Stimulated activated CD8-positive, alpha-beta memory T cell treated with anti-CD3 and anti-CD28 coated beads, Interleukin-4, amount 100 ng/mL, for 48 hours (primary cell): ENCODE measurements around the gene GSTK1.

Experiments used
- DNase-seq: peaks from one replicate; pipeline ENCODE4 v3.0.0-alpha.2; 2020

GSTK1 gene

GRCh38 chr7:143300959-143301935, 38.0 kb downstream of the GSTK1 start:
- DNase-seq, result no peak

GRCh38 chr7:143303733-143304132, 40.5 kb downstream of the GSTK1 start:
- DNase-seq, result no peak

- no peak for DNase-seq
These were observed 41.7 kb downstream of the GSTK1 start for GRCh38 chr7:143304938-143305337.

DNA sequence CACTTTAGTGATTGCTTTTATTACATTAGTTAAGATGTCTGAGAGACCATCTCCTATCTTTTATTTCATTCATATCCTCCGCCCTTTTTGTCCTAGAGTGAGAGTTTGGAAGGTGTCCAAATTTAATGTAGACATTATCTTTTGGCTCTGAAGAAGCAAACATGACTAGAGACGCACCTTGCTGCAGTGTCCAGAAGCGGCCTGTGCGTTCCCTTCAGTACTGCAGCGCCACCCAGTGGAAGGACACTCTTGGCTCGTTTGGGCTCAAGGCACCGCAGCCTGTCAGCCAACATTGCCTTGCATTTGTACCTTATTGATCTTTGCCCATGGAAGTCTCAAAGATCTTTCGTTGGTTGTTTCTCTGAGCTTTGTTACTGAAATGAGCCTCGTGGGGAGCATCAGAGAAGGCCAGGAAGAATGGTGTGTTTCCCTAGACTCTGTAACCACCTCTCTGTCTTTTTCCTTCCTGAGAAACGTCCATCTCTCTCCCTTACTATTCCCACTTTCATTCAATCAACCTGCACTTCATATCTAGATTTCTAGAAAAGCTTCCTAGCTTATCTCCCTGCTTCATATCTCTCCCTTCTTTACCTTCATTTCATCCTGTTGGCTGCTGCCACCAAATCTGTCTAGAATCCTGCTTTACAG, 42.3 kb downstream of the GSTK1 start:
- peak; percentile 88 for DNase-seq

DNA sequence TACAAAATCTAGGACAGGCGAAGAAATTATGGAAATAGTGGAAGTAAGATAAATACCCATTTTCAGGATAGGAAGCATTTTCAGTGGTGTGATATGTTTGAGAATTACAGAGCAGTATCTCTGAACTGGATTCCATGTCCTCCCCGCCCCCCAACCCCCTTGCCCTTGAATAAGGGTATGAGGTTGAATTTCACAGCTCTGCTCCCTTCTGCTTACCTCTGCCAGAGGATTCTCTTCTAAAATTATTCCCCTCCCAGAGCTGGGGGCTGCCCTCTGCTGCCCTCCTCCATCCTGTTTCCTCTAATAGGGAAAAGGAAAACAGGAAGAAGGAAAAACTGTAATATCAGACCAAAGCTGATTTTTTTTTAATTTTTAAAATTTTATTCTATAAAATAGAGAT, 45.4 kb downstream of the GSTK1 start:
- DNase-seq, result no peak

DNA sequence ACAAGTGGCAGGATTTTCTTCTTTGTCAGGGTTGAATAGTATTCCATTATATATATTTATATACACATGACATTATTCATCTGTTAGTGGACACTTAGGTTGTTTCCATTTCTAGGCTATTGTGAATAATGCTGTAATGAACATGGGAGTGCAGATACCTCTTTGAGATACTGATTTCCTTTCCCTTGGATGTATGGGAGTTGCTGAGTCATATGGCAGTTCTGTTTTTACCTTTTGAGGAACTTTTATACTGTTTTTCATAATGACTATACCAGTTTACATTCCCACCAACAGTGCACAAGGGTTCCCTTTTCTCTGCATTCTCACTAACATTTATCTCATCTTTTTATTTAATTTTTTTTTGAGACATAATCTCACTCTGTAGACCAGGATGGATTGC, 50.9 kb downstream of the GSTK1 start:
- DNase-seq, result no peak

DNA sequence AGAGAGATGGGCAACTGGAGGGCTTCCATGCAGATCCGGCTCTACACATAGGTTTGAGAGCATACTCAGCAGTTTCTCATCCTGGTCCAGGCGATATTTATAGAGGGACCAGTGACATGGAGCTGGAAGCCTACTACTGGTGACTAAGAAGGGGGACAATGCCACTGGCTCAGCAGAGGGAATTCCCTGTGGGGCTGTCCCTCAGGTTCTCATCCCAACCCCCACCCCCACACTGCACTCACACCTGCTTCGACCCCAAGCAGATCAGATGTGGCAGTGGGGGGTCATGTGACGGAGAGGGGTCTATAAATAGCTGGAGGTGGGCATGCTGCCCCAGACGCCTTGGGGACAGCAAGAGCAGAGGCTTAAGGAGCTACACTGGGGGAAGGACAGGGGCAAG, 52.5 kb downstream of the GSTK1 start, which contains the start of gene CLCN1:
TSS of gene CLCN1 (plus strand) at position 336 of the 400 bp plus-strand sequence. CDS start 102 bp downstream, outside the sequence.
- no peak for DNase-seq

DNA sequence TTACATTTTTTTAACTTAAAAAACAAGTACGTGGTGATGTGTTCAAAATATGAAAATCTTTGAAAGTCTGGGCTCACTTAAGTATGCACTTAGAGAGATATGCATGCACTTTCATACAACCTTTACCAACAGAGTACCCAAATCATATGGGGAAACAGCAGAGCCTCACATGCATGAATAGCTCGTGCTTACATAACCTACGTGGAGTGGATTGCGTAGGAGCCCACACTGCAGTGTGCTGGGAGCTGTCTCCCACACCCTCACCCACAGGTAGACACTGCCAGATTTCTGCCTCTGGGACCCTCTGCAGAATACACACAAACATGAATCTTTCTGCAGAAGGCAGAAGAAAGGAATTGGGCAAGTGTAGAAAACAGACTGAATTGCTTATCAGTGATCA, 53.3 kb downstream of the GSTK1 start:
- no peak for DNase-seq

DNA sequence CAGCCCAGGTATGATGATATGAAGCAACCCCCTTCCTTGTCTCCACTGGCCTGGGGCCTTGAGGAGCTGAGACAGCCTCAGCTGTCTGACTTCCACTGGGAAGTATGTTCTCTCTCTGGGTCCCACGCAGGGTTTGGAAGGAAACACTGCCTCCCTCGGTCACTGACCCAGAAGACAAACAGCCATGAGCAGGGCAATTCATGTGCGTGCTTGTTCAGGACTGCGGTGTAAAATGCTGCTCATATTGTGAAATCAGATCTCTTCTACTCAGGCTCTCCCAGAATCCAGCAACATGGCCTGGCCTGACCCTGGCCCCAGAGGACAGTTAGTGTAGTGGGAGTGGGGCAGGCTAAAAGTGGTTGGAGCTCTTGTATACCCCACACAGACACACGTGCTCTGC, 55.4 kb downstream of the GSTK1 start:
- no peak for DNase-seq
